ENCODE results near the gene CEP44.

- TF ChIP-seq CTCF (conservative IDR thresholded peaks at IDR 0.05; ENCODE audit: low read length) = no peak
- TF ChIP-seq EZH2phosphoT487 (IDR thresholded peaks at IDR 0.05; ENCODE audit: borderline replicate concordance, low read depth, low read length) = no peak
Observed at GRCh38 chr4:174380699-174381439, 97.2 kb downstream of the CEP44 start.
